Measurements from ENCODE around the gene SLC25A29. TPM values are rescaled to one million over a fixed set of nuclear protein-coding genes. Genes with fewer than 3 reads are reported as not detected.
"Not testable (repeated sequence)": the region's sequence is repeated elsewhere in the genome, so short reads cannot be mapped to it uniquely, and the experiment has no call there.

The SLC25A29 gene
- total RNA-seq, 8 experiments from 2014 or later: 7.7 to 56.7 (median 42.8) TPM

- Histone ChIP-seq H3K27ac (no peak overlapping the region), H3K4me3 (no peak overlapping the region), H3K4me1 (replicated peaks in 1 of 2) (peaks cover 9 to 11% of the 10 kb centered on the region in 2 donors)
- 80 to 100% (median 98%) methylated on average over 1 to 11 of the region's 42 CpGs; no CpG with 5 or more reads in 2 of the 10 experiments for WGBS, 10 experiments
- ATAC-seq (replicated peaks in 6 of 8): peak in 4 of 8 experiments; percentile 6 to 11 (median 8)
- in situ Hi-C loops (cut with MboI; ENCODE audit: low pct_unique_long_range_greater_than_20kb in 2 of 9, low sequenced_read_pairs in 9 of 9, unreplicated experiment in 9 of 9): no loop called here
Measured at GRCh38 chr14:100292776-100293461, 13.3 kb downstream of the SLC25A29 start.

GRCh38 chr14:100292301-100292775 lies 13.9 kb downstream of the SLC25A29 start:
- in situ Hi-C loops (cut with MboI; ENCODE audit: low pct_unique_long_range_greater_than_20kb in 2 of 9, low sequenced_read_pairs in 9 of 9, unreplicated experiment in 9 of 9): no loop called here
- Histone ChIP-seq H3K4me1 (replicated peaks in 1 of 2) (peaks cover 11 to 14% of the 10 kb centered on the region in 2 donors), H3K27ac (no peak overlapping the region), H3K4me3 (no peak overlapping the region)
- ATAC-seq (replicated peaks in 6 of 8): peak in 1 of 8 experiments; percentile 1
- WGBS, 10 experiments: 90 to 100% (median 94%) methylated on average over 2 to 20 of the region's 61 CpGs; no CpG with 5 or more reads in 5 of the 10 experiments

- no peak for ATAC-seq (replicated peaks in 6 of 8)
- no peak overlapping the region for H3K27ac ChIP-seq
- 60 to 100% (median 93%) methylated on average over 1 to 4 of the region's 13 CpGs; no CpG with 5 or more reads in 5 of the 10 experiments for WGBS, 10 experiments
- no peak overlapping the region for H3K4me3 ChIP-seq
- in situ Hi-C loops (cut with MboI; ENCODE audit: low pct_unique_long_range_greater_than_20kb in 2 of 9, low sequenced_read_pairs in 9 of 9, unreplicated experiment in 9 of 9): no loop called here
- H3K4me1 ChIP-seq (replicated peaks in 1 of 2): peaks cover 11 to 23% of the 10 kb centered on the region in 2 donors
Measured at GRCh38 chr14:100291305-100292075, 14.8 kb downstream of the SLC25A29 start.

GRCh38 chr14:100290607-100291304 lies 15.5 kb downstream of the SLC25A29 start:
- H3K27ac ChIP-seq: no peak overlapping the region
- in situ Hi-C loops (cut with MboI; ENCODE audit: low pct_unique_long_range_greater_than_20kb in 2 of 9, low sequenced_read_pairs in 9 of 9, unreplicated experiment in 9 of 9): no loop called here
- H3K4me1 ChIP-seq (replicated peaks in 1 of 2): peaks cover 14 to 27% of the 10 kb centered on the region in 2 donors
- ATAC-seq (replicated peaks in 6 of 8): peak in 3 of 8 experiments; percentile 7 to 23 (median 16)
- no peak overlapping the region for H3K4me3 ChIP-seq
- 74 to 88% (median 83%) methylated on average over 1 to 8 of the region's 12 CpGs; no CpG with 5 or more reads in 5 of the 10 experiments for WGBS, 10 experiments

- Histone ChIP-seq H3K4me3 (no peak overlapping the region), H3K27ac (peak overlapping the region in 1 of 2 donors; percentile 37), H3K4me1 (replicated peaks in 1 of 2) (peaks cover 15 to 28% of the 10 kb centered on the region in 2 donors)
- in situ Hi-C loops (cut with MboI; ENCODE audit: low pct_unique_long_range_greater_than_20kb in 2 of 9, low sequenced_read_pairs in 9 of 9, unreplicated experiment in 9 of 9): no loop called here
- no peak for ATAC-seq (replicated peaks in 6 of 8)
- 40 to 80% (median 57%) methylated on average over 1 to 5 of the region's 9 CpGs; no CpG with 5 or more reads in 4 of the 10 experiments for WGBS, 10 experiments
Measured at GRCh38 chr14:100289916-100290606, 16.2 kb downstream of the SLC25A29 start.

GRCh38 chr14:100288382-100289185 lies 17.7 kb downstream of the SLC25A29 start:
- H3K4me1 ChIP-seq (replicated peaks in 1 of 2): peaks cover 15 to 28% of the 10 kb centered on the region in 2 donors
- H3K4me3 ChIP-seq: no peak overlapping the region
- H3K27ac ChIP-seq: no peak overlapping the region
- ATAC-seq (replicated peaks in 6 of 8): no peak
- WGBS, 10 experiments: 14 to 100% (median 75%) methylated on average over 1 to 4 of the region's 12 CpGs; no CpG with 5 or more reads in 4 of the 10 experiments
- in situ Hi-C loops (cut with MboI; ENCODE audit: low pct_unique_long_range_greater_than_20kb in 2 of 9, low sequenced_read_pairs in 9 of 9, unreplicated experiment in 9 of 9): no loop called here

- ATAC-seq (replicated peaks in 6 of 8); H3K4me3 ChIP-seq; in situ Hi-C loops (cut with MboI; ENCODE audit: low pct_unique_long_range_greater_than_20kb in 2 of 9, low sequenced_read_pairs in 9 of 9, unreplicated experiment in 9 of 9): not testable (repeated sequence)
- Histone ChIP-seq H3K27ac (peak overlapping the region in 1 of 2 donors; percentile 9), H3K4me1 (replicated peaks in 1 of 2) (peaks cover 15 to 28% of the 10 kb centered on the region in 2 donors)
- 70 to 100% (median 100%) methylated on average over 1 to 4 of the region's 8 CpGs; no CpG with 5 or more reads in 5 of the 10 experiments for WGBS, 10 experiments
Measured at GRCh38 chr14:100287998-100288295, 18.3 kb downstream of the SLC25A29 start.

GRCh38 chr14:100287202-100287997 lies 18.8 kb downstream of the SLC25A29 start:
- Histone ChIP-seq H3K4me3 (no peak overlapping the region), H3K27ac (peak overlapping the region in 1 of 2 donors; percentile 9), H3K4me1 (replicated peaks in 1 of 2) (peaks cover 15 to 28% of the 10 kb centered on the region in 2 donors)
- in situ Hi-C loops (cut with MboI; ENCODE audit: low pct_unique_long_range_greater_than_20kb in 2 of 9, low sequenced_read_pairs in 9 of 9, unreplicated experiment in 9 of 9): no loop called here
- 61 to 100% (median 90%) methylated on average over 1 to 3 of the region's 12 CpGs; no CpG with 5 or more reads in 7 of the 10 experiments for WGBS, 10 experiments
- ATAC-seq (replicated peaks in 6 of 8): peak in 1 of 8 experiments; percentile 7

GRCh38 chr14:100286484-100287191 lies 19.6 kb downstream of the SLC25A29 start:
- Histone ChIP-seq H3K27ac (peak overlapping the region in 1 of 2 donors; percentile 9), H3K4me1 (replicated peaks in 1 of 2) (peaks cover 15 to 28% of the 10 kb centered on the region in 2 donors), H3K4me3 (no peak overlapping the region)
- WGBS, 10 experiments: 100% methylated on average over 1 of the region's 10 CpGs; no CpG with 5 or more reads in 8 of the 10 experiments
- no peak for ATAC-seq (replicated peaks in 6 of 8)
- in situ Hi-C loops (cut with MboI; ENCODE audit: low pct_unique_long_range_greater_than_20kb in 2 of 9, low sequenced_read_pairs in 9 of 9, unreplicated experiment in 9 of 9): no loop called here

GRCh38 chr14:100285913-100286400 lies 20.3 kb downstream of the SLC25A29 start:
- 0 to 100% (median 60%) methylated on average over 1 to 2 of the region's 13 CpGs; no CpG with 5 or more reads in 7 of the 10 experiments for WGBS, 10 experiments
- Histone ChIP-seq H3K27ac (peak overlapping the region in 1 of 2 donors; percentile 84), H3K4me1 (replicated peaks in 1 of 2) (peaks cover 15 to 28% of the 10 kb centered on the region in 2 donors), H3K4me3 (peak overlapping the region; percentile 47 to 84 (median 60))
- in situ Hi-C loops (cut with MboI; ENCODE audit: low pct_unique_long_range_greater_than_20kb in 2 of 9, low sequenced_read_pairs in 9 of 9, unreplicated experiment in 9 of 9): no loop called here
- ATAC-seq (replicated peaks in 6 of 8): no peak

Data from motor neuron (in vitro differentiated cells).